ENCODE data around the gene CERT1.
"Not testable (repeated sequence)": the region's sequence is repeated elsewhere in the genome, so short reads cannot be mapped to it uniquely, and the experiment has no call there.

CERT1 gene

DNA sequence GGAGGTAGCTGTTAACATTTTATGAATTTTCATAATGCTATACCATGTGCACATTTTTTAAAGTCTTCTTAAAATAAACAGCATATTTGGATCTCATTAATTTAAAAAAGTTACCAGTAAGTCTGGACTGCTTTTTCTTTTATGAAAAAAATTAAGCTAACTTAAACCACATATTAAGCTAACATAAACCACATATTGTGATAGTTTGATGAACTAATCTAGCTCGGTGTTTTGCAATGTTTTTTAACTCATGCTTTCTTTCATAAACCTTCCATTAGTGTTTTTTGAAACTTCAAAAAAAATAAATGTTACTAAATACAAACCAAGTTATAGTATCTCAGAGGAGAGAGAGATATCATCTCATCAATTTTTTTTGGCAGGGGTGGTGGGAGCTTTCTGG is 26.8 kb upstream of the CERT1 start:
- H3K4me1 ChIP-seq (ENCODE audit: control insufficient read depth, insufficient read depth, low read length): no peaks in the 10 kb centered on the region
- H3K9ac ChIP-seq (ENCODE audit: low read depth, low read length): no peak overlapping the region
- H3K4me3 ChIP-seq (ENCODE audit: low read depth, low read length): no peak overlapping the region
- no peaks in the 10 kb centered on the region for H3K27me3 ChIP-seq (ENCODE audit: control insufficient read depth, insufficient read depth, low read length)
- no peaks in the 10 kb centered on the region for H3K36me3 ChIP-seq (ENCODE audit: control insufficient read depth, insufficient read depth, low read length)
- no peaks in the 10 kb centered on the region for H3K9me3 ChIP-seq (ENCODE audit: control insufficient read depth, insufficient read depth, low read length)

DNA sequence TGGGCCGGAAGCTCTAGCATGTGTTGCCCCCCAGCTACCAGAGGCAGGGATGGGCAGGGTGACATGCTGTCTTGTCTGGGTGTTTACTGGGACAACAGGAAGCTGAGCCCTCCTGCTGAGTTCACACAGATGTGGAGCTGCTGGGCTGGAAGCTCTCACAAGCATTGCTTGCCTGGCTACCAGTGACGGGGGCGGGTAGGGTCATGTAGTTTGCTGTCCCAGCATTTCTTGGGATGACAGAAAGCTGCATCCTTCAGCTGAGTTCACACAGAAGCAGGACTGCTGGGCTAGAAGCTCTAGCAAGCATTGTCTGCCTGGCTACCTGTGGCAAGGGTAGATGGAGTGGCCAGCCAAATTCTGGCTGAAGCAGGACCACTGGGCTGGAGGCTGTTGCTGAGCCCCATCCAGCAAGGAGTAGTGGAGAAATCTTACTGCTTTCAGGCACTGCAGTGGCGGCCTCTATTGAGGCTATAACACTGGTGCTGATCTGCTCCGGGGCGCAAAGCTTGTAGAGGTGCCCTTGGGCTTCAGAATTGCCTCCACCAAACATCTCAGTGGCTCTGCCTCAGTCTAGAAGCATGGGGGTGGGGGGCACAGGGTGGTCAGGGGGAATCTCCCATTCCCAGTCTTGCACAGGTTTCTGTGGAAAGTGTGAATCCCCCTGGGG is 25.4 kb upstream of the CERT1 start:
- H3K36me3 ChIP-seq (ENCODE audit: control insufficient read depth, insufficient read depth, low read length): no peaks in the 10 kb centered on the region
- H3K4me3 ChIP-seq (ENCODE audit: low read depth, low read length): no peak overlapping the region
- H3K9me3 ChIP-seq (ENCODE audit: control insufficient read depth, insufficient read depth, low read length): no peaks in the 10 kb centered on the region
- no peaks in the 10 kb centered on the region for H3K4me1 ChIP-seq (ENCODE audit: control insufficient read depth, insufficient read depth, low read length)
- H3K27me3 ChIP-seq (ENCODE audit: control insufficient read depth, insufficient read depth, low read length): no peaks in the 10 kb centered on the region
- no peak overlapping the region for H3K9ac ChIP-seq (ENCODE audit: low read depth, low read length)

- Histone ChIP-seq H3K4me1 (ENCODE audit: control insufficient read depth, insufficient read depth, low read length) (no peaks in the 10 kb centered on the region), H3K9ac (ENCODE audit: low read depth, low read length) (no peak overlapping the region), H3K36me3 (ENCODE audit: control insufficient read depth, insufficient read depth, low read length) (no peaks in the 10 kb centered on the region), H3K4me3 (ENCODE audit: low read depth, low read length) (no peak overlapping the region), H3K27me3 (ENCODE audit: control insufficient read depth, insufficient read depth, low read length) (no peaks in the 10 kb centered on the region), H3K9me3 (ENCODE audit: control insufficient read depth, insufficient read depth, low read length) (no peaks in the 10 kb centered on the region)
These were observed 24.7 kb upstream of the CERT1 start for GRCh38 chr5:75536147-75536546.

GRCh38 chr5:75534734-75535133 is 23.3 kb upstream of the CERT1 start:
- Histone ChIP-seq H3K27me3 (ENCODE audit: control insufficient read depth, insufficient read depth, low read length) (no peaks in the 10 kb centered on the region), H3K9ac (ENCODE audit: low read depth, low read length) (no peak overlapping the region), H3K4me3 (ENCODE audit: low read depth, low read length) (no peak overlapping the region), H3K36me3 (ENCODE audit: control insufficient read depth, insufficient read depth, low read length) (no peaks in the 10 kb centered on the region), H3K9me3 (ENCODE audit: control insufficient read depth, insufficient read depth, low read length) (no peaks in the 10 kb centered on the region), H3K4me1 (ENCODE audit: control insufficient read depth, insufficient read depth, low read length) (no peaks in the 10 kb centered on the region)

GRCh38 chr5:75533716-75534115 is 22.3 kb upstream of the CERT1 start:
- H3K4me3 ChIP-seq (ENCODE audit: low read depth, low read length); H3K36me3 ChIP-seq (ENCODE audit: control insufficient read depth, insufficient read depth, low read length); H3K9ac ChIP-seq (ENCODE audit: low read depth, low read length): not testable (repeated sequence)

GRCh38 chr5:75532190-75532589 is 20.8 kb upstream of the CERT1 start:
- no peaks in the 10 kb centered on the region for H3K9me3 ChIP-seq (ENCODE audit: control insufficient read depth, insufficient read depth, low read length)
- H3K9ac ChIP-seq (ENCODE audit: low read depth, low read length): no peak overlapping the region
- H3K27me3 ChIP-seq (ENCODE audit: control insufficient read depth, insufficient read depth, low read length): no peaks in the 10 kb centered on the region
- no peaks in the 10 kb centered on the region for H3K4me1 ChIP-seq (ENCODE audit: control insufficient read depth, insufficient read depth, low read length)
- H3K36me3 ChIP-seq (ENCODE audit: control insufficient read depth, insufficient read depth, low read length): no peaks in the 10 kb centered on the region
- no peak overlapping the region for H3K4me3 ChIP-seq (ENCODE audit: low read depth, low read length)

More at GRCh38 chr5:75533716-75534115, 22.3 kb upstream of the CERT1 start:
- H3K27me3 ChIP-seq (ENCODE audit: control insufficient read depth, insufficient read depth, low read length); H3K4me1 ChIP-seq (ENCODE audit: control insufficient read depth, insufficient read depth, low read length); H3K9me3 ChIP-seq (ENCODE audit: control insufficient read depth, insufficient read depth, low read length): not testable (repeated sequence)

GRCh38 chr5:75529185-75529584 is 17.8 kb upstream of the CERT1 start:
- Histone ChIP-seq H3K27me3 (ENCODE audit: control insufficient read depth, insufficient read depth, low read length) (no peaks in the 10 kb centered on the region), H3K4me1 (ENCODE audit: control insufficient read depth, insufficient read depth, low read length) (no peaks in the 10 kb centered on the region), H3K9me3 (ENCODE audit: control insufficient read depth, insufficient read depth, low read length) (no peaks in the 10 kb centered on the region), H3K4me3 (ENCODE audit: low read depth, low read length) (no peak overlapping the region), H3K36me3 (ENCODE audit: control insufficient read depth, insufficient read depth, low read length) (no peaks in the 10 kb centered on the region), H3K9ac (ENCODE audit: low read depth, low read length) (no peak overlapping the region)

- peaks cover 3% of the 10 kb centered on the region for H3K4me1 ChIP-seq (ENCODE audit: control insufficient read depth, insufficient read depth, low read length)
These were observed 14.6 kb upstream of the CERT1 start for GRCh38 chr5:75526070-75526469.

DNA sequence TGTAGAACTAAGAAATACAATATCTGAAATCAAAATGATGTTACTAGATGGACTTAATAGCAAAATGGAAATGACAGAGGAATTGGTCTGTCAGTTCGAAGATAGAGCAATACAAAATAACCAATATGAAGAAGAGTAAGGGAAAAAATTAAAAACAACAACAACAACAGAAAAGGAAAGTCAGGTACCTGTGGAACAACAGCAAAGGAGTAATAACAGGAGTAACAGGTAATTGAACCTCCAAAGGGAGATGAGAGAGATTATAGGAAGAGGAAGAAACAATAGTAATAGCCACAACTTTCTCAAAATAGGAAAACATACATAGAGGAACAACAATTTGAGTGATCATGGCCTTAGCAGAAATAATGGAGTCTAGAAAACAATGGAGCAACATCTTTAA is 13.9 kb upstream of the CERT1 start:
- no peaks in the 10 kb centered on the region for H3K36me3 ChIP-seq (ENCODE audit: control insufficient read depth, insufficient read depth, low read length)
- peaks cover 3% of the 10 kb centered on the region for H3K4me1 ChIP-seq (ENCODE audit: control insufficient read depth, insufficient read depth, low read length)
- H3K27me3 ChIP-seq (ENCODE audit: control insufficient read depth, insufficient read depth, low read length): no peaks in the 10 kb centered on the region
- H3K9me3 ChIP-seq (ENCODE audit: control insufficient read depth, insufficient read depth, low read length): no peaks in the 10 kb centered on the region
- H3K4me3 ChIP-seq (ENCODE audit: low read depth, low read length): no peak overlapping the region
- H3K9ac ChIP-seq (ENCODE audit: low read depth, low read length): no peak overlapping the region

More at GRCh38 chr5:75526070-75526469, 14.6 kb upstream of the CERT1 start:
- no peaks in the 10 kb centered on the region for H3K27me3 ChIP-seq (ENCODE audit: control insufficient read depth, insufficient read depth, low read length)
- H3K36me3 ChIP-seq (ENCODE audit: control insufficient read depth, insufficient read depth, low read length): no peaks in the 10 kb centered on the region
- no peaks in the 10 kb centered on the region for H3K9me3 ChIP-seq (ENCODE audit: control insufficient read depth, insufficient read depth, low read length)
- no peak overlapping the region for H3K9ac ChIP-seq (ENCODE audit: low read depth, low read length)
- no peak overlapping the region for H3K4me3 ChIP-seq (ENCODE audit: low read depth, low read length)

GRCh38 chr5:75524591-75524990 is 13.2 kb upstream of the CERT1 start:
- no peaks in the 10 kb centered on the region for H3K36me3 ChIP-seq (ENCODE audit: control insufficient read depth, insufficient read depth, low read length)
- H3K27me3 ChIP-seq (ENCODE audit: control insufficient read depth, insufficient read depth, low read length): no peaks in the 10 kb centered on the region
- no peaks in the 10 kb centered on the region for H3K9me3 ChIP-seq (ENCODE audit: control insufficient read depth, insufficient read depth, low read length)
- H3K4me3 ChIP-seq (ENCODE audit: low read depth, low read length): no peak overlapping the region
- peaks cover 3% of the 10 kb centered on the region for H3K4me1 ChIP-seq (ENCODE audit: control insufficient read depth, insufficient read depth, low read length)
- H3K9ac ChIP-seq (ENCODE audit: low read depth, low read length): no peak overlapping the region

DNA sequence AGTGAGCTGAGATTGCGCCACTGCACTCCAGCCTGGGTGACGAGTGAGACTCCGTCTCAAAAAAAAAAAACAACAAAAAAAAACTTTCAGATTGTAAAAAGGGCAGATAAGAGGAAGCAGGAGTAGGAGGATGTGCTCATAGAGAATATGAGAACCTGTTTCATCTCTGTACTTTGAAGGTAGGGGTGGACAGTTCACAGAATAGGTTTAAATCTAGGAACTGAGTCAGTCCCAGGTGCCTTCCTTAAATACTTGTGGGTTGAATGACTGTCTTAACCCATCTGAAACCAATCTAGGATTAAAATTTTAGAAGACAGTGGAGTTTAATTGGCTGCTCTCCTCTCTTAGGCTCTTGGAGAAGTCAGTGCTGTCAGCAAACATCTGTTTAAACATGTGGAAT is 12.6 kb upstream of the CERT1 start:
- Histone ChIP-seq H3K9me3 (ENCODE audit: control insufficient read depth, insufficient read depth, low read length) (no peaks in the 10 kb centered on the region), H3K4me3 (ENCODE audit: low read depth, low read length) (no peak overlapping the region), H3K27me3 (ENCODE audit: control insufficient read depth, insufficient read depth, low read length) (no peaks in the 10 kb centered on the region), H3K4me1 (ENCODE audit: control insufficient read depth, insufficient read depth, low read length) (peaks cover 3% of the 10 kb centered on the region), H3K36me3 (ENCODE audit: control insufficient read depth, insufficient read depth, low read length) (no peaks in the 10 kb centered on the region), H3K9ac (ENCODE audit: low read depth, low read length) (no peak overlapping the region)

- Histone ChIP-seq H3K36me3 (ENCODE audit: control insufficient read depth, insufficient read depth, low read length) (no peaks in the 10 kb centered on the region), H3K9me3 (ENCODE audit: control insufficient read depth, insufficient read depth, low read length) (no peaks in the 10 kb centered on the region), H3K27me3 (ENCODE audit: control insufficient read depth, insufficient read depth, low read length) (no peaks in the 10 kb centered on the region), H3K4me3 (ENCODE audit: low read depth, low read length) (no peak overlapping the region), H3K4me1 (ENCODE audit: control insufficient read depth, insufficient read depth, low read length) (peaks cover 3% of the 10 kb centered on the region), H3K9ac (ENCODE audit: low read depth, low read length) (no peak overlapping the region)
These were observed 11.8 kb upstream of the CERT1 start for GRCh38 chr5:75523275-75523674.
